ENCODE measurements around the gene BRCA2. TPM values are rescaled to one million over a fixed set of nuclear protein-coding genes. Genes with fewer than 3 reads are reported as not detected.

BRCA2 gene, protein sequence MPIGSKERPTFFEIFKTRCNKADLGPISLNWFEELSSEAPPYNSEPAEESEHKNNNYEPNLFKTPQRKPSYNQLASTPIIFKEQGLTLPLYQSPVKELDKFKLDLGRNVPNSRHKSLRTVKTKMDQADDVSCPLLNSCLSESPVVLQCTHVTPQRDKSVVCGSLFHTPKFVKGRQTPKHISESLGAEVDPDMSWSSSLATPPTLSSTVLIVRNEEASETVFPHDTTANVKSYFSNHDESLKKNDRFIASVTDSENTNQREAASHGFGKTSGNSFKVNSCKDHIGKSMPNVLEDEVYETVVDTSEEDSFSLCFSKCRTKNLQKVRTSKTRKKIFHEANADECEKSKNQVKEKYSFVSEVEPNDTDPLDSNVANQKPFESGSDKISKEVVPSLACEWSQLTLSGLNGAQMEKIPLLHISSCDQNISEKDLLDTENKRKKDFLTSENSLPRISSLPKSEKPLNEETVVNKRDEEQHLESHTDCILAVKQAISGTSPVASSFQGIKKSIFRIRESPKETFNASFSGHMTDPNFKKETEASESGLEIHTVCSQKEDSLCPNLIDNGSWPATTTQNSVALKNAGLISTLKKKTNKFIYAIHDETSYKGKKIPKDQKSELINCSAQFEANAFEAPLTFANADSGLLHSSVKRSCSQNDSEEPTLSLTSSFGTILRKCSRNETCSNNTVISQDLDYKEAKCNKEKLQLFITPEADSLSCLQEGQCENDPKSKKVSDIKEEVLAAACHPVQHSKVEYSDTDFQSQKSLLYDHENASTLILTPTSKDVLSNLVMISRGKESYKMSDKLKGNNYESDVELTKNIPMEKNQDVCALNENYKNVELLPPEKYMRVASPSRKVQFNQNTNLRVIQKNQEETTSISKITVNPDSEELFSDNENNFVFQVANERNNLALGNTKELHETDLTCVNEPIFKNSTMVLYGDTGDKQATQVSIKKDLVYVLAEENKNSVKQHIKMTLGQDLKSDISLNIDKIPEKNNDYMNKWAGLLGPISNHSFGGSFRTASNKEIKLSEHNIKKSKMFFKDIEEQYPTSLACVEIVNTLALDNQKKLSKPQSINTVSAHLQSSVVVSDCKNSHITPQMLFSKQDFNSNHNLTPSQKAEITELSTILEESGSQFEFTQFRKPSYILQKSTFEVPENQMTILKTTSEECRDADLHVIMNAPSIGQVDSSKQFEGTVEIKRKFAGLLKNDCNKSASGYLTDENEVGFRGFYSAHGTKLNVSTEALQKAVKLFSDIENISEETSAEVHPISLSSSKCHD (N-terminal part only)
- total RNA-seq: 0.64 TPM
- long read RNA-seq: 0 reads

- intact Hi-C loops (cut with micrococcal nuclease): loop anchor here (10.0 kb wide), 1 partner anchor 491 kb away; no protein-coding TSS in a partner anchor
- DNase-seq (peak; percentile 96), ATAC-seq (peak; percentile 98)
These were observed at the start of gene BRCA2, which contains the start of gene ZAR1L for GRCh38 chr13:32315238-32316027. Gene BRCA2, plus strand, starts transcription at chr13:32315508. Its CDS starts 953 bp downstream, at chr13:32316461. Gene ZAR1L, minus strand, starts transcription at chr13:32315363. Its CDS starts 3,438 bp downstream, at chr13:32311925.

DNA sequence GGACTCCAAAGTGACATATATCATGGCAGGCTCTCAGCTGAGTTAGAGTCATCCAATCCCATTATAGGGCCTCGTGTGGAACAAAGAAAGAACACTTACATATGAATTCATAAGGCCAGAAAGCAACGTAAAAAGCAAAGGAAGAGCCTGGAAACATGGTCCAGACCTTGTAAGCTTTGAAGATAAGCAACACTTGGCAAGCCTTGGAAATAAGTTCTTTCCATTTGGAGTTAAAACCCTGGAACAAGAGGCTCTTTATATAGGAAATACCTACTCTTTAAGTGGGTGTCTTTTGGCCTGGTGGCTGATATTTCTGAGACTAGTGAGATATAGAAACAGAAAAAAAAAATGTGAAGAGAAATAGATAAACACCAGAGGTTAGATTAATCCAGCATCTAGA lies 49.6 kb upstream of the BRCA2 start:
- ATAC-seq (no peak), DNase-seq (no peak)
- intact Hi-C loops (cut with micrococcal nuclease): no loop called here

DNA sequence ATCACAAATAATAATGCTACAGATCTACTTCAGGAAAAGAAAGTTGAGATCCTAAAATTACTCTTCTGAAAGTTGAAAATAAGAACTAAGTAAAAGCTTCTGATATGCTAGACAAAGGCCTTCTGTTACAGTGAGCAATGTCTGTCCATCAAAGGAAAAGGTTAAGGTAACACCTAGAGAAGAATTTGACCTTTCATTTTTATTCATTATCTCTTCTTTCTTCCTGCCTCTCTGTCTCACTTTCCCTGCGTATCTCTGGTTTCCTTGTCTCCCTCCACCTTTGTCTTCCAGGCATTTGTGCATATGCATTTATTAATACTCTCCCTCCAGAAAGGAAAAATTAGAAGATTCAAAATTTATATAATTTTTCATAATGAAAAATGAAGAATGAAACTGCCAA lies 49.2 kb upstream of the BRCA2 start:
- ATAC-seq (no peak), DNase-seq (no peak)
- intact Hi-C loops (cut with micrococcal nuclease): no loop called here

DNA sequence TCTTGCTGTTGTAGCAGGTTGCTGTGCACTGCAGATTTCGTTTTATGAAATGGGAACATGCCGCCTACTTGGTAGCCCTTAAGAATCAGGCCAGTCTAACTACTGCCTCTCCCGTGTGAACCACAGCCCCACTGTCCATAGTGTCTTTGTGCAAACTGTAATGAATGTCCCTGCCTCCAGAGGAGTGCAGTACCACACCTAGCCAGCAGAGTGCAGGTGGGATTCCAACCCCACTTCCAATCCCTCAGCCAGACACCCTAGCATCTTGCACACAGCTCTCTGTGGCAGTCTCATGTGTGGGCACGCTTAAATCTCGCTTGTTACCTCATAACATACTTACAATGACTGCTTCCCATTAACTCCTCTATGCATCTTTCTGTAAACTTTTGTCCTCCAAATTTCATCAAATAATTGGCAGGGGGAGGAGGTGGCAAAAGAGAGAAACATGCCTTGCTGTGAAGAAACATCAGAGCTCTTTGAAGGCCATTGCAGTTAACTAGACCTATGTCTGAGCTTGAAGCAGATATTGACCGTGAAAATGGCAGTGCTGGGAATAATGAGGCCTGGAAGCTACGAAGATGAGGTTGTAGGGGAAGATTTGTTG lies 47.4 kb upstream of the BRCA2 start:
- no peak for ATAC-seq
- intact Hi-C loops (cut with micrococcal nuclease): no loop called here
- no peak for DNase-seq

GRCh38 chr13:32272021-32272683 lies 43.2 kb upstream of the BRCA2 start:
- DNase-seq (no peak), ATAC-seq (no peak)
- intact Hi-C loops (cut with micrococcal nuclease): no loop called here

DNA sequence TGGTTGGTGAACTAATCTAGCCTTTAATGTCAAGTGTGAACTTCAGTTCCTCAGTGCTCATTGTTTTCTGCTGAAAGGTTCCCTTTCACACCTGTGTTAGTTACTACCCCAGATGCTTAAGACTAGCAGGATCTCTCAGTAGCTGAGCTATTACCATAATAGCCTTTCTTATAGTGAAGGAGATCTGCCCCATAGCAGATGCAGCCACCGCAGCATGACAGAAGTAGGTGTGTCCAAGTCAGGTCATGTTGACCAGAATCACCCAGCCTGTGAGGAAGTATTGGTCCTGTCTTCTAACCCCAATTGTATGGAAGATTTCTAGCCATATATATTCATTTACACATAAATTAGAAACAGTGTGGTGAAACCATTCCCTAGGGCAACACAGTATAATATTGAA lies 37.5 kb upstream of the BRCA2 start:
- intact Hi-C loops (cut with micrococcal nuclease): no loop called here
- ATAC-seq (no peak), DNase-seq (no peak)

DNA sequence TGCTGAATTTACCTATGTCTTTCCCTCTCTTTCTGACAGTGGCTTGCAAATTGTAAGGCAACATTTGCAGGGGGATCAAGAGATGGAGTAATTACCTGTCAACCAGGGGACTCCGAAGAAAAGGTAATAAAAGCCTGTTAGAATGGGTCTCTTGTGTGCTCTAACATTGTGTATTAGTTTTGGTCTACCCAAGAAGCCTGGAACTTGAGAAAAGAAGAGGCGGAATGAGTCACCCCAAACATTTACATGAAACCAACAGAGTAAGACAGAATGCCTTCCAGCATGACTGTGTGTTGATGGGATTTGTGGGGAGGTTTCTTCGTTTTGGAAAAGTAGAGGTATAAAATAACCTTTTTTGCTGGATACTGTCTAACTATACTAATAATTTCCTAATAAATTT lies 36.9 kb upstream of the BRCA2 start:
- ATAC-seq: no peak
- DNase-seq: no peak
- intact Hi-C loops (cut with micrococcal nuclease): no loop called here

- ATAC-seq (no peak), DNase-seq (no peak)
- intact Hi-C loops (cut with micrococcal nuclease): no loop called here
These were observed 34.2 kb upstream of the BRCA2 start for GRCh38 chr13:32281096-32281495.

- intact Hi-C loops (cut with micrococcal nuclease): no loop called here
- ATAC-seq: peak; percentile 86
- no peak for DNase-seq
These were observed 33.1 kb upstream of the BRCA2 start for GRCh38 chr13:32282096-32282711.

- DNase-seq (no peak), ATAC-seq (peak; percentile 32)
- intact Hi-C loops (cut with micrococcal nuclease): no loop called here
These were observed 30.2 kb upstream of the BRCA2 start for GRCh38 chr13:32284927-32285632.

DNA sequence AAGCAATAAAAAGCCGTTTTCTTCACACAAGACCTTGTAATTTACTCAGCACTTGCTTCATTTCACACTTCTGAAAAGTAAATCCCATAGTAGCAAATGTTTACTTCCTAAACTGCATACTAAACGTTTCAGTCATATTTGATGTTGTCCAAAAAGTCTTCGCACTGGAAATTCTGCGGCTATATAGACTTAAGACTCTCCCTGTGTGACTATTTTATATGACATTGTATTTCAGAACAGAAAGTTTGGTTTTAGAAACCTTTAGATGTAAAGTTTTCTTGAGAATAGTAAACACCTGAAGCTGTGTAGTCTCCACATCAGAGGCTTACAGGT lies 29.7 kb upstream of the BRCA2 start:
- no peak for ATAC-seq
- intact Hi-C loops (cut with micrococcal nuclease): no loop called here
- no peak for DNase-seq

DNA sequence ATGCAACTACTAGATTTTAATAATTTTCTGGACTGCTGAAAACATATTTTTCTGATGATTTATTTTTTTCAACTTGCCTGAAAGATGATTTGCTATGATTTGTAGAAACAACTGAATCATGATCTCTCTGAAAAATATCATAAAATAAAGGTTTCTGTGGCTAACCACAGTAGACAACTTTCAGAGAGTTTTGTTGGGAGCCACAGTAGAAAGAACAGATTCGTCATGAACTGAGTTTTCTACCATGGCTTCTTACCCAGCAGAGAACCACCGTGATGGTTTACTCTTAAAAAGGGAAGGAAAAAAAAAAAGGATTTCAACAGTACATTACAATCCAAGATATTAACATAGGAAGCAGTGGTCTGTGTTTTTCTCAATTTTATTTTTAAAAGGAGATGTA lies 18.1 kb upstream of the BRCA2 start:
- no peak for ATAC-seq
- intact Hi-C loops (cut with micrococcal nuclease): no loop called here
- DNase-seq: no peak

- ATAC-seq (no peak), DNase-seq (no peak)
- intact Hi-C loops (cut with micrococcal nuclease): no loop called here
These were observed 16.6 kb upstream of the BRCA2 start for GRCh38 chr13:32298695-32299094.

- no peak for ATAC-seq
- no peak for DNase-seq
- intact Hi-C loops (cut with micrococcal nuclease): loop anchor here (10.0 kb wide), 2 partner anchors 55 to 275 kb away; no protein-coding TSS in a partner anchor
These were observed 15.4 kb upstream of the BRCA2 start for GRCh38 chr13:32299893-32300292.

GRCh38 chr13:32300406-32300805 lies 14.9 kb upstream of the BRCA2 start:
- ATAC-seq: no peak
- no peak for DNase-seq
- intact Hi-C loops (cut with micrococcal nuclease): loop anchor here (10.0 kb wide), 2 partner anchors 56 to 276 kb away; no protein-coding TSS in a partner anchor

- ATAC-seq (no peak), DNase-seq (no peak)
- intact Hi-C loops (cut with micrococcal nuclease): loop anchor here (10.0 kb wide), 2 partner anchors 56 to 276 kb away; no protein-coding TSS in a partner anchor
These were observed 14.4 kb upstream of the BRCA2 start for GRCh38 chr13:32300920-32301319.

Measured in left ventricle myocardium superior (tissue), 1 donor.